AG04450 (cell line): Measurements from ENCODE around the gene KLF1. TPM values are rescaled to one million over a fixed set of nuclear protein-coding genes. Genes with fewer than 3 reads are reported as not detected.
A peak's percentile ranks its signal among the peaks of the same experiment; 100 is the strongest.

Experiments used
- CTCF ChIA-PET: fragments of 300-600, 350-600 bp; formaldehyde crosslinking; extraction: SDS; loops from one replicate; lab custom pipeline; 2022; ENCODE audit warnings: antibody characterized with exemption, inconsistent platforms; lab: Charles Lee
- POLR2A ChIA-PET: fragments of 350-600 bp; formaldehyde crosslinking; extraction: SDS; loops from one replicate; lab custom pipeline; 2021; ENCODE audit warnings: antibody characterized with exemption, inconsistent platforms; lab: Yijun Ruan, JAX
- DNase-seq: peaks from one replicate; pipeline ENCODE4 v3.0.0-alpha.2; 2011; ENCODE audit warnings: low read depth, low spot score
- H3K27ac ChIP-seq: one replicate; pipeline ENCODE4 v1.5.1; 2012; ENCODE audit warnings: low read depth, low read length, control low read depth
- H3K27me3 ChIP-seq: one replicate; pipeline ENCODE4 v1.6.0; 2012; ENCODE audit warnings: low read length; ENCODE audit not compliant: control insufficient read depth, insufficient read depth
- H3K4me3 ChIP-seq: 2 replicates; pipeline ENCODE4 v1.5.1; 2011; ENCODE audit warnings: mild to moderate bottlenecking, low read depth, low read length, control low read depth
- H3K9me3 ChIP-seq: 2 replicates; pipeline ENCODE4 v1.5.1; 2012; ENCODE audit warnings: low read length; ENCODE audit not compliant: control insufficient read depth, insufficient read depth
- polyA minus RNA-seq: library from RNA; depleted of rRNA, polyadenylated mRNA; stranded (reverse); fragments of >200 nt; gene quantifications from 2 replicates; pipeline ENCODE4 v1.2.3, GENCODE V29; 2011; rRNA and poly(A)+ RNA removed
- polyA plus RNA-seq: library from polyadenylated mRNA; depleted of rRNA; stranded (reverse); fragments of >200 nt; gene quantifications from 2 replicates; pipeline ENCODE4 v1.2.3, GENCODE V29; 2011; rRNA removed
- TF ChIP-seq, protein P1 (sequence below): IDR thresholded peaks from 2 replicates; pipeline ENCODE4 v1.5.1; 2011; ENCODE audit warnings: low read depth, low read length, control low read depth, inconsistent platforms

Gene KLF1
- not detected in 2 replicates for polyA plus RNA-seq
- polyA minus RNA-seq: not detected in 2 replicates

DNA sequence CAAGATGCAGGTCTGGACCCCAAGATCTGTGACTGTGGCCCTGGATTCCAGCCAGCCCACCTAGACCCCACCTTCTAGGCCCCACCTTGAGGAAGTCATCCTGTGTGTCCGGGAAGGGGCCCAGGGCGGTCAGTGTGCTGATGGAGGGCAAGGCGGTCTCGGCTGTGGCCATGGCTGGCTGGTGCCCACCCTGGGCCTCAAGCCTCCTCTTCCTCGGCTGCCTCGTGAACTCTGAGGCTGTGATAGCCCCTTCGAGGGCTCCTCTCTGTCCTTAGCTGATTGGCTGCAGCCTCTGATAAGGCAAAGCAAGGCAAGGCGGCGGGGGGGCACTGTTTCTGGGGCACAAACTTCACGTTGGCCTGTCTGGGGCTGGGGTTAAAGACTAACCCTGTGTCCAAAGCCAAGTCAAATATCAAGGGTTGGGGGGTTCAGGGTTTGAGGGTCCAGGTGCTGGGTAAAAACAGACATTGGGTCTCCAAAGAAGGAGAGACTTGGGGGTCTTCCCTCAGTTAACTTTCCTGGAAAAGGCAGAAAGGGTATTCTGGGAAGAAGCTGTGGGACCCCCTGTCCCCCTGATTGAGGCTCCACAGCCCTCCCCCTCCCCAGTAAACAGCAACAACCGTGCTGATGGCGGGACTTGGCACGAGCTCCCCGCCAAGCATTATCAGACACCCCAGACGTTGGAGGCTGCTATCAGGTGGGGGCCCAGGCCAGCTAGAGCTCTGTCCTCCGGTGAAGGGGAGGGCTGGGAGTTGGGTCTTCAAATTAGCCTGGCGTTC lies at the start of gene KLF1:
KLF1 (minus strand) TSS at position 233 of the 779 bp plus-strand sequence; CDS start at position 172, 61 bp downstream.
- peaks cover 24% of the 10 kb centered on the region for H3K9me3 ChIP-seq
- no peak within 1 kb of the TSS for H3K27ac ChIP-seq
- DNase-seq: no peak
- CTCF ChIA-PET: interaction anchor here (3.5 kb wide), 1 partner anchor 78 kb away, joined by 17 read pairs; no protein-coding TSS in a partner anchor
- POLR2A ChIA-PET: no interaction called here
- H3K27me3 ChIP-seq: peaks cover 33% of the 10 kb centered on the region
- no peak within 1 kb of the TSS for H3K4me3 ChIP-seq
- TF ChIP-seq, protein P1, sequence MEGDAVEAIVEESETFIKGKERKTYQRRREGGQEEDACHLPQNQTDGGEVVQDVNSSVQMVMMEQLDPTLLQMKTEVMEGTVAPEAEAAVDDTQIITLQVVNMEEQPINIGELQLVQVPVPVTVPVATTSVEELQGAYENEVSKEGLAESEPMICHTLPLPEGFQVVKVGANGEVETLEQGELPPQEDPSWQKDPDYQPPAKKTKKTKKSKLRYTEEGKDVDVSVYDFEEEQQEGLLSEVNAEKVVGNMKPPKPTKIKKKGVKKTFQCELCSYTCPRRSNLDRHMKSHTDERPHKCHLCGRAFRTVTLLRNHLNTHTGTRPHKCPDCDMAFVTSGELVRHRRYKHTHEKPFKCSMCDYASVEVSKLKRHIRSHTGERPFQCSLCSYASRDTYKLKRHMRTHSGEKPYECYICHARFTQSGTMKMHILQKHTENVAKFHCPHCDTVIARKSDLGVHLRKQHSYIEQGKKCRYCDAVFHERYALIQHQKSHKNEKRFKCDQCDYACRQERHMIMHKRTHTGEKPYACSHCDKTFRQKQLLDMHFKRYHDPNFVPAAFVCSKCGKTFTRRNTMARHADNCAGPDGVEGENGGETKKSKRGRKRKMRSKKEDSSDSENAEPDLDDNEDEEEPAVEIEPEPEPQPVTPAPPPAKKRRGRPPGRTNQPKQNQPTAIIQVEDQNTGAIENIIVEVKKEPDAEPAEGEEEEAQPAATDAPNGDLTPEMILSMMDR: no peak

DNA sequence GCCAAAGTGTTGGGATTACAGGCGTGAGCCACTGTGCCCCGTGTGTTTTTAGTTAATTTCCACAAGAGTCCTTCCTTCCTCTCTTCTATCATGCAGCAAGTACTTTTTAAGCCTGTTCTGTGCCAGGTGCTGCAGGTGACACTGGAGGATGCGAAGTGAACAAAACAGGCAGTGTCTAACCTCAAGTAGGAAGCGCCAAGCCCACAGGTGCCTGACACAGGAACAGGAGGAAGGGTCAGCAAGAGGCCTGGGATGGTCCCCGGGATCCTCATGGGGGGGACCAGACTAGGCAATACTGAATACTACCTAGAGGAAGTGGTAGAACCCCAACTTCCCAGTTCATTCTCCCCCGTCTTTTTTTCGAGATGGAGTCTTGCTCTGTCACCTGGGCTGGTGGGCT lies 49.6 kb upstream of the KLF1 start:
- CTCF ChIA-PET: no interaction called here
- TF ChIP-seq, protein P1: no peak
- POLR2A ChIA-PET: no interaction called here
- Histone ChIP-seq H3K4me3 (no peak overlapping the region), H3K9me3 (no peaks in the 10 kb centered on the region; the same call in 1 of the 2 replicates), H3K27me3 (no peaks in the 10 kb centered on the region), H3K27ac (no peak overlapping the region)
- DNase-seq: no peak

DNA sequence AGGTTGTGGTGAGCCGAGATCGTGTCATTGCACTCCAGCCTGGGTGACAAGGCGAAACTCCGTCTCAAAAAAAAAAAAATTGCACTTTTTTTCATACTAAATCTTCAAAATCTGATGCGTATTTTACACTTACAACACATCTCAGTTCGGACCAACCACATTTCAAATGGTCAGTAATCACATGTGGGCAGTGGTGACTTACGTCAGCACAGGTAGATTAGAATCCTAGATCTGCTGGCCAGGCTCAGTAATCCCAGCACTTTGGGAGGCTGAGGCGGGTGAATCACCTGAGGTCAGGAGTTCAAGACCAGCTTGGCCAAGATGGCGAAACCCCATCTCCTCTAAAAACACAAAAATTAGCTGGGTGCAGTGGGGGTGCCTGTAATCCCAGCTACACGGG lies 48.1 kb upstream of the KLF1 start:
- Histone ChIP-seq H3K9me3 (no peaks in the 10 kb centered on the region; the same call in 1 of the 2 replicates), H3K27ac (no peak overlapping the region), H3K4me3 (no peak overlapping the region), H3K27me3 (no peaks in the 10 kb centered on the region)
- CTCF ChIA-PET: no interaction called here
- TF ChIP-seq, protein P1: no peak
- no peak for DNase-seq
- POLR2A ChIA-PET: no interaction called here

DNA sequence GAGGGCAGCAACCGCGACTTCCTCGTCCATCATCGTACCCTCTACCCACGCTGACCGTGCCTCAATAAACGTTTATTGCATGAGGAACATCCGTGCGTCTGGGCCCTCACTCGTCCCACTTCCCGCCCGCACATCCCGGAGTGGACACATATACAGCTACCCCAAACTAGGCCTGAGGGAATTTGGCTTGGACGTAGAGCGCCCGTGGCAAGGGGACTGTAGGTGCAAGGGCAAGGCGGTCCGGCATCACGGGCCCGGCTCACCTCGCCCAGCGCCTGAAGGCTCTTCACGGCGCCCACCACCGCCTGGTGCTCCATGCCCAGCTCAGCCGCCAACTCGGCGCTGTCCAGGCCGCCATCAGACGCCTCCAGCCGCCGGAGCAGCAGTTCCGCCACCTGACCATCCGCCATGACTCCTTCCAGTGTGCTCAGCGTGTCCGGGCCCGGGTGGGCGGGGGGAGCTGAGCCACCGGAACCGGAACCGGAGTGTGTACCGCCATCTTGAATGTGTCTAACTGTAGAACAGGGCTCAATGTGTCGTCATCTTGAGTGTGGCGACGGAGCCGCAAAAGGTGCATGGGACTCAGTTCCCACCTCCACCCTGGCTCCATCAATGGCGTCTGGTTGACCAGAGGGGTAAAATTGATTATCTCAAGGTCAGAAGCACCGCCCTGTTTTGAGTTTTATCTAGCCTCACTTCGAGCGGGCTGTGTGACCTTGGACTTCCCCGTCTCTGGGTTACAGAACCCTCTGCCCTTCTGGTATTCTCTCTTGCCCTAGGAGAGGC lies 46.5 kb upstream of the KLF1 start, which contains the start of gene FARSA:
FARSA (minus strand) TSS at position 425 of the 786 bp plus-strand sequence; CDS start at position 410, 15 bp downstream.
- POLR2A ChIA-PET: interaction anchor here (0.5 to 2.3 kb wide), 10 partner anchors 8 to 158 kb away, joined by 3 to 13 read pairs (median 4); partner anchors contain the start of genes DNASE2, GCDH, RAD23A and SYCE2
- CTCF ChIA-PET: interaction anchor here (1.3 kb wide), 1 partner anchor 173 kb away, joined by 4 read pairs; no protein-coding TSS in a partner anchor
- TF ChIP-seq, protein P1: no peak
- DNase-seq: peak; percentile 74
- peak within 1 kb of the TSS; percentile 92 for H3K4me3 ChIP-seq
- H3K9me3 ChIP-seq: no peaks in the 10 kb centered on the region; the same call in 1 of the 2 replicates
- peak within 1 kb of the TSS; percentile 22 for H3K27ac ChIP-seq
- no peaks in the 10 kb centered on the region for H3K27me3 ChIP-seq
